GM13977 (cell line): ENCODE data around the gene SIX5.

Source experiments
- DNase-seq: peaks from one replicate; pipeline ENCODE4 v3.0.0; 2012; ENCODE audit warnings: low spot score
- in situ Hi-C: fragments of 300-500 bp; cut with MboI; formaldehyde crosslinking; loops from one replicate; pipeline ENCODE4 v1.12.0; 2022; ENCODE audit warnings: low sequenced_read_pairs, low pct_unique_long_range_greater_than_20kb, mixed read lengths, inconsistent platforms; ENCODE audit not compliant: unreplicated experiment
- TF ChIP-seq, protein P1 (sequence below): IDR thresholded peaks from 2 replicates; pipeline ENCODE4 v1.5.1; 2012; ENCODE audit warnings: mild to moderate bottlenecking, control low read depth; ENCODE audit not compliant: insufficient read depth; ENCODE audit errors: extremely low read depth, missing control alignments

Gene SIX5

DNA sequence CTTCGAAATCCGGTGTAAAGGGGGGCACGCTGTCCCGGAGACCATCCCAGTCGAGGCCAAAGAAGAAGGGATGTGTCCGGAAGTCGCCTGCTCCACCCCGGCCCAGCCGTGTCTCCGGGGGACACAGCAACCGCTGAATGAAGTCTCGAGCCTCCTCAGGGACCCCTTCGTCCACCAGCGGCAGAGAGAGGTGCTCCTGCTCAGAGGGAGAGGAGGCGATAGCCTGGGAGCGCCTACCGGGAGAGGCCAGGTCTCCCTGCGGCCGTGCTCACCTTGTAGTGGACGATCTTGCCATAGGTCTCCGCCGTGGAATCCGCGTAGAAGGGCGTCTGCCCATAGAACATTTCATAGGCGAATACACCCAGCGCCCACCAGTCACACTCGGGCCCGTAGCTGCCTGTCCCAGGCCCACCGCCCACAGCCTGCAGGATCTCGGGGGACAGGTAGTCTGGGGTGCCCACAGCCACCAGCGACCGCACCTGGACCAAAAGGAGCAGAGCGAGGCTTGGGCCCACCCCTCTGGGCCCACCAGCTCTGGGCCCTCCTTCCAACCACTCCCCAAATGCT, 8.4 kb upstream of the SIX5 start:
- TF ChIP-seq, protein P1, sequence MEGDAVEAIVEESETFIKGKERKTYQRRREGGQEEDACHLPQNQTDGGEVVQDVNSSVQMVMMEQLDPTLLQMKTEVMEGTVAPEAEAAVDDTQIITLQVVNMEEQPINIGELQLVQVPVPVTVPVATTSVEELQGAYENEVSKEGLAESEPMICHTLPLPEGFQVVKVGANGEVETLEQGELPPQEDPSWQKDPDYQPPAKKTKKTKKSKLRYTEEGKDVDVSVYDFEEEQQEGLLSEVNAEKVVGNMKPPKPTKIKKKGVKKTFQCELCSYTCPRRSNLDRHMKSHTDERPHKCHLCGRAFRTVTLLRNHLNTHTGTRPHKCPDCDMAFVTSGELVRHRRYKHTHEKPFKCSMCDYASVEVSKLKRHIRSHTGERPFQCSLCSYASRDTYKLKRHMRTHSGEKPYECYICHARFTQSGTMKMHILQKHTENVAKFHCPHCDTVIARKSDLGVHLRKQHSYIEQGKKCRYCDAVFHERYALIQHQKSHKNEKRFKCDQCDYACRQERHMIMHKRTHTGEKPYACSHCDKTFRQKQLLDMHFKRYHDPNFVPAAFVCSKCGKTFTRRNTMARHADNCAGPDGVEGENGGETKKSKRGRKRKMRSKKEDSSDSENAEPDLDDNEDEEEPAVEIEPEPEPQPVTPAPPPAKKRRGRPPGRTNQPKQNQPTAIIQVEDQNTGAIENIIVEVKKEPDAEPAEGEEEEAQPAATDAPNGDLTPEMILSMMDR, result no peak
- no peak for DNase-seq
- in situ Hi-C loops, result no loop called here

DNA sequence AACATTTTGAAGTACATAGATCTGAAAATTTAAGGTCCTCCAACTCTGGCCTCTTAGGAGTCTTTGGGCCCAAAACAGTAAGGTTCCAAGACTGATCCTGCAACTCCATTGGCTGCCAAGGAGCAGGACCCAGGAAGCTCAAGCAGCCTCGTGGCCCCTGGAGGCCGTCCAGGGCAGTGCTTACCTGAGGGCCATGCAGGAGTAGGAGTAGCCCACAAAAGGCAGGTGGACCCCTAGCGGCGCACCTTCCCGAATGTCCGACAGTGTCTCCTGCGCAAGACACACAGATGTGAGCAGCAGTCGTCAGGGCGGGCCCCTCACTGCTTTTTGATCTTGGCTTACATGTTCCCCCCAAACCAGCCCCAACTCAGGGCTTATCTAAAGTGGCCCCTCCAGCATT, 5.7 kb upstream of the SIX5 start:
- TF ChIP-seq, protein P1, result no peak
- no peak for DNase-seq
- in situ Hi-C loops, result no loop called here

DNA sequence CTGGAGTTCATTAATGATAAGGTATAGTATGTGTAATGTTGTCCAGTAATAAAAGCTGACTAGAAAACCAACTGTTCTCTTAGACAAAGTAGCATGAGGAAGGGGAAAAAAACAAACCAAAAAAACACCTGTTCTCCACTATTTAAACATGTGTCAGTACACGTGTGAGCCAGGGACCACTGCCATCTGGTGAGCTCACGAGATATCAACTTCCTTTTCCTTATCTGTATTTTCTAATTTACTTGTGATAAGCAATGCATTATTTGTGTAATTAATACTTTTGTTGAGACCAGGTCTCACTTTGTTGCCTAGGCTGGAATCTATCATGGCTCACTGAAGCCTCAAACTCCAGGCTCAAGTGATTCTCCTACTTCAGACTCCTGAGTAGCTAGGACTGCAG, 4.3 kb upstream of the SIX5 start:
- TF ChIP-seq, protein P1, result no peak
- DNase-seq, result no peak
- in situ Hi-C loops, result no loop called here

DNA sequence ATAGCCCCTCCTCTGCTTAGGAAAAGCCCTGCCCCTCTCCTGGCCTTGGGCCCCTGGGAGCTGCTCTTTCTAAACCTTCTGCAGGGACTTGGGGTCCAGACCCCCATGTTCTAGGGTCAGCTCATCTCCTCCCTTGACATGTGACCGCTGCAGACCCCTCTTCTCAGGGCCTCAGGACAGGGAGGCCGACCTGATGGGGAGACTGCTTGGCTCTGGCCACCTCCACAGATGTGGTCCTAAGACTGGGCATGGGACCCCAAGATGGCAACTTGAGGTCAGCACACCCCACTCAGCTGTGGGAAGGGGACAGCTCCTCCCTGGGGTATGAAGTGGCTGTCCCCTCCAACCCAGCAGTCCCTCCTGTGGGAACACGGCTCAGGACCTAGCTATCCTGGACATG, 3.9 kb upstream of the SIX5 start:
- TF ChIP-seq, protein P1, result no peak
- in situ Hi-C loops, result no loop called here
- no peak for DNase-seq

DNA sequence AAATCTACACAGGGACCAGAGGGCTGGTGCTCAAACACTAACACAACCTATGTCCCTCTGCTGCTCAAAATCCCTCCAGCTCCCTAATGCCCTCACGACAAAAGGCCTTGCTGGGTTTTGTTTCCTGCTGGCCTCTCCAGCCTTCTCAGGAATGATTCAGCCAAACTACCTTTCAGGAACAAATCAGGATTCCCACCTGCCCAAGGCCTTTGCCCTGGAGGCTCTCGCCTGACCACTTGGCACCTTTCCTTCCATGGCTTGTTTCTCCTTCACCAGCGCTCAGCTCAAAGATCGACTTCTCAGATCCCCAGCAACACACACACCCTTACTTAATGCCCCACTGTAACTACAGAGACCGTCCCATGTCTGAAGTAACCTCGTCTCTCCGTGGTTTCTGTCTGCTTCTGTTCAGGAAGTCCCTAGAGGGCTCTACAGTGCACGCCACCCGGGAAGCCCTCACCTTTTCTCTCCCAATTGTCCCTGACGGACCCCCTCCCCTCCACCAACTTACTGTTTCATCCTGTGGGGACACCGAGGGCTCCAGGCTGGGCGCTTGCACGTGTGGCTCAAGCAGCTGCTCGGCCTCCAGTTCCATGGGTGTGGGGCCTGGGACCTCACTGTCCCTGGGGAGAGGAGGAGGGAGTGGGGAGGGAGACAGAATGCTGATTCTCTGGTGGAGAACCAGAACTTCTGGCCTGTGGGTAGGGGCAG, 3.2 kb upstream of the SIX5 start:
- no peak for DNase-seq
- in situ Hi-C loops, result no loop called here
- TF ChIP-seq, protein P1, result no peak

DNA sequence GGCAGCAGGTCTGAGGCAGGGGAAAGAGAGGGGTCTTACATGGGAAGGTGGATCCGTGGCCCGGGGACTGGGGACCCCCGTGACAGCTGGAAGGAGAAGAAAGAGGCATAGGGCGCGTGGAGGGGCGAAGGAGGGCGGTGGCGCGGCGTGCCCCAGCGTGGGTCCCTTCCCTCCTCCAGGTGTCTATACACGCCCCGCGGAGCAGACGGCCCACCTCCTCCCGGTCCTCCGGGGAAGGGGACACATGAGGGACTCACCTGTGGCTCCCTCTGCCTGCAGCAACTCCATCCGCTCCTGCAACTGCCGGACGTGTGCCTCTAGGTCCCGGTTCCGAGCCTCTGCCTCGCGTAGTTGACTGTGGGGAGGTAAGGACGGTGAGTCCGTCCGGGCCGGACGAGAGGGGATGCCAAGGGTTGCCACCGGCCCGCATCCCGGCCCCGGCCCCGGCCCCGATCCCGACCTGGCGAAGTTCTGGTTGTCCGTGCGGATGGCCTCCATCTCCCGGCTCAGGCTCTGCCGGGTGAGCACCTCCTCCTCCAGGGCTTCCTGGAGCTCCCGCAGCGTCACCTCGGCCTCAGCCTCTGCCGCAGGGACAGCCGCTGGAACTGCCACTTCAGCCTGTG, 2.4 kb upstream of the SIX5 start:
- DNase-seq, result no peak
- TF ChIP-seq, protein P1, result no peak
- in situ Hi-C loops, result no loop called here
